IPS-15b (cell line): ENCODE measurements around the gene FSTL4.

Experiments used
- H3K27me3 ChIP-seq: one replicate; pipeline ENCODE4 v1.6.1; 2013; ENCODE audit warnings: low read length; ENCODE audit not compliant: control insufficient read depth, insufficient read depth
- H3K36me3 ChIP-seq: one replicate; pipeline ENCODE4 v1.6.1; 2013; ENCODE audit warnings: low read length; ENCODE audit not compliant: control insufficient read depth, insufficient read depth
- H3K4me1 ChIP-seq: one replicate; pipeline ENCODE4 v1.6.1; 2013; ENCODE audit warnings: mild to moderate bottlenecking, low read length; ENCODE audit not compliant: control insufficient read depth, insufficient read depth
- H3K4me3 ChIP-seq: one replicate; pipeline ENCODE4 v1.5.1; 2013; ENCODE audit warnings: low read depth, low read length
- H3K9ac ChIP-seq: one replicate; pipeline ENCODE4 v1.6.1; 2013; ENCODE audit warnings: low read depth, mild to moderate bottlenecking, low read length
- H3K9me3 ChIP-seq: one replicate; pipeline ENCODE4 v1.6.1; 2013; ENCODE audit warnings: mild to moderate bottlenecking, low read length; ENCODE audit not compliant: control insufficient read depth, insufficient read depth

The FSTL4 gene

DNA sequence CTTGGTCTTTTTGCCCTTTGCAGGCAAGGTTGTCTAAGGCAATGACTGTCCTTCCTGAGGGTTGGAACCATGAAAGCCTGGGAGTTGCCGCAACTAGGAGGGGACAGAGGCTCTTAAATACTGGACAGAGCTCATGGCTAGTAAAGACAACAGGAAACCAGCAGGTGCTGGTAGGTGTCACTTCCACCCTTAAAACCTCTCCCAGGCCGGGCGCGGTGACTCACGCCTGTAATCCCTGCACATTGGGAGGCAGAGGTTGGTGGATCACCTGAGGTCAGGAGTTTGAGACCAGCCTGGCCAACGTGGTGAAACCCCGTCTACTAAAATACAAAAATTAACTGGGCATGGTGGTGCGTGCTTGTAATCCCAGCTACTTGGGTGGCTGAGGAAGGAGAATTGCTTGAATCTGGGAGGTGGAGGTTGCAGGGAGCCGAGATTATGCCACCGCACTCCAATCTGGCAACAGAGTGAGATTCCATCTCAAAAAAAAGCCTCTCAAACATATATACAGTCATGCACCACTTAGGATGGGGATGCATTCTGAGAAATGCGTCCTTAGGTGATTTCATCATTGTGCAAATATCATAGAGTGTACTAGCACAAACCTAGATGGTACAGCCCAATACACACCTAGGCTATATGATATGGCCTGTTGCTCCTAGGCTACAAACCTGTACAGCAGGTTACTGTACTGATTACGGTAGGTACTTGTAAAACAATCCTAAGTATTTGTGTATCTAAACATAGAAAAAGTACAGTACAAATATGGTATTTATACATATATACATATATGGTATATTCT lies 457.9 kb downstream of the FSTL4 start:
- H3K36me3 ChIP-seq = no peaks in the 10 kb centered on the region
- no peaks in the 10 kb centered on the region for H3K4me1 ChIP-seq
- H3K9me3 ChIP-seq = no peaks in the 10 kb centered on the region
- H3K9ac ChIP-seq = no peak overlapping the region
- H3K4me3 ChIP-seq = no peak overlapping the region
- no peaks in the 10 kb centered on the region for H3K27me3 ChIP-seq

- no peaks in the 10 kb centered on the region for H3K9me3 ChIP-seq
- no peak overlapping the region for H3K9ac ChIP-seq
- H3K27me3 ChIP-seq = no peaks in the 10 kb centered on the region
- H3K4me3 ChIP-seq = no peak overlapping the region
- no peaks in the 10 kb centered on the region for H3K36me3 ChIP-seq
- H3K4me1 ChIP-seq = no peaks in the 10 kb centered on the region
Measured at GRCh38 chr5:133150909-133151544, 461.3 kb downstream of the FSTL4 start.

GRCh38 chr5:133149345-133149744 lies 463.0 kb downstream of the FSTL4 start:
- Histone ChIP-seq H3K4me3 (no peak overlapping the region), H3K9me3 (no peaks in the 10 kb centered on the region), H3K9ac (no peak overlapping the region), H3K36me3 (no peaks in the 10 kb centered on the region), H3K27me3 (no peaks in the 10 kb centered on the region), H3K4me1 (no peaks in the 10 kb centered on the region)

GRCh38 chr5:133147815-133148567 lies 464.4 kb downstream of the FSTL4 start:
- H3K9ac ChIP-seq = no peak overlapping the region

GRCh38 chr5:133147411-133147810 lies 464.9 kb downstream of the FSTL4 start:
- Histone ChIP-seq H3K9me3 (no peaks in the 10 kb centered on the region), H3K9ac (no peak overlapping the region), H3K4me3 (no peak overlapping the region), H3K4me1 (no peaks in the 10 kb centered on the region), H3K36me3 (no peaks in the 10 kb centered on the region), H3K27me3 (no peaks in the 10 kb centered on the region)

More at GRCh38 chr5:133147815-133148567, 464.4 kb downstream of the FSTL4 start:
- Histone ChIP-seq H3K4me1 (no peaks in the 10 kb centered on the region), H3K9me3 (no peaks in the 10 kb centered on the region), H3K4me3 (no peak overlapping the region), H3K36me3 (no peaks in the 10 kb centered on the region), H3K27me3 (no peaks in the 10 kb centered on the region)
